Measurements from ENCODE around the gene ZNF254.
"Not testable (repeated sequence)": the region's sequence is repeated elsewhere in the genome, so short reads cannot be mapped to it uniquely, and the experiment has no call there.

Gene ZNF254

DNA sequence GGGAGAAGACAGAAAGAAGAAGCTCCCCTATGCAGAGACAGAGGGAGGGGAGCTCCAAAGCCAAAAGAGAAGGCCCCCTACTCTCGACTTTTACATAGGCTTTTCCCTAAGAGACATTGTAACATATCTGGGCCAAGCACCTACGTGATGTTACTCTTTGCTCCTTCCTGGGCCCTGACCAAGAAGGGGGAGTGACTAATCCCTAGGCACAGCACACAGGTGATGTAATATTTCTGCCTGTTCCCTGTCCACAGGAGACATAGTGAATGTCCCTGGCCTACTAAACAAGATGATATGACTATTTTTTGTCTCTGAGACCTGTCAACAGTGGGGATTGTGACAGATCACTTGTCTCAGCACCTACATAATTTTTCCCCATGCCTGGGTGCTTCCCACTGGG lies 15.9 kb upstream of the ZNF254 start:
- in situ Hi-C loops (cut with MboI; ENCODE audit: low sequenced_read_pairs), result no loop called here

DNA sequence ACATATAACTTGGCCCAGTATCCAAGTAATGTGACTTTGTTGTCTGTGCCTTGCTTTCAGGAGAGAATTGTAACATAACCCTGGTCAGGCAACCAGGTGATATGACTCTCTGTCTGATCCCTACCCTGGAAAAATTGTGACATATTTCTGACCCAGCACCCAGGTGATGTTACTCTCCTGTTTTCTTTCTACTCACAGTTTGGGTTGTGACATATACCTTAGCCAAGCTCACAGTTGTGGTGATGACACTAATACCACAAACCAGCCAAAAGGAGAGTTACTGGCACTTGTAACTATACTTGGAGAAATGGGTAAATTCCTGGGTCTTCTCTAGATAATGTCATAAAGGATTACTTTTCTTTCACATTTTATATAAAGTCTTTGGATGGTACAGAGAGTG lies 14.3 kb upstream of the ZNF254 start:
- in situ Hi-C loops (cut with MboI; ENCODE audit: low sequenced_read_pairs), result no loop called here

DNA sequence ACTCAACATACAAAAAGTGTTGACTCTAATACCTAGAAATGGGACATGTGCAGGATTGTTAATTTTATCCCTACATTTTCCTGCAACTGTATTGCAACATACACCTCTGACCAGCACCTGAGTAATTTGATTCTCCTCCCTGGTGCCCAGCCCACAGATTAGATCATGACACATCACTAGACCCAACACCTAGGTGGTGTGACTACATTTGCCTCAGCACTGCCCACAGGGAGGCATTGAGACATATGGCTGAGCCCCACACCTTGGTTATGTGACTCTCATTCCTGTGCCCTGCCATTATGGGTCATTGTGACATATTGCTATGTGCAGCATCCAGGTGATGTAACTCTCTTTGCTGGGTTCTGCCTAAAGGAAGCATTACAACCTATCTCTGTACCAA lies 13.2 kb upstream of the ZNF254 start:
- in situ Hi-C loops (cut with MboI; ENCODE audit: low sequenced_read_pairs), result no loop called here

DNA sequence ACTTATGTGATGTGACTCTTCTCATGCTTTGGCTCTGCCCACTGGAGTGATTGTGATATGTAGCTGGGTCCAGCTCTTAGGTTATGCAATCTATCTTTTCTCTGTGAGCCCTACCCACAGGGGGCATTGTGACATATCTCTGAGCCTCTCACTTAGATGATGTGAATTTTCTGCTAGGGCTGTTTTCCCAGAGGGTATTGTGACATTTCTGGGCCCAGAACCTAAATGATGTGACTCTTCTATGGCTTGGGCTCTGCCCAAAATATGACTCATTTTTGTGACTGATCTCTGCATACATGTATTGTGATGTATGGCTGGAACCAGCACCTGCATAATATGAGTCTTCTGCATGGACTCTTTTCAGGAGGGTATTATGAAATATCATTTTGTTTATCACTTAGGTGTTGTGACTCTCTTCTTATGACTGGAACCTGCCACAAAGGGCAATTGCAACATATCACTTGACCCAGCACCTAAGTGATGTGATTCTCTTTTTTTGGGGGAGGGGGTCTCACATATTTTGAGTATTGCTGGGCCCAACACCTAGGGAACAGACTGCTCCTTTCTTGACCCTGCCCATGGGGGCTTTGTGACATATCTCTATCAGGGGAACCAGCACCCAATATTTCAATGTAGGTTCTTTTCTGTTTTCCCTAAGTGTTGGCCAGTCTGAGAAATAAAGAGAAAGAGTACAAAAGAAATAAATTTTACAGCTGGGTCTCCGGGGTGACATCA lies 12.1 kb upstream of the ZNF254 start:
- in situ Hi-C loops (cut with MboI; ENCODE audit: low sequenced_read_pairs), result no loop called here

DNA sequence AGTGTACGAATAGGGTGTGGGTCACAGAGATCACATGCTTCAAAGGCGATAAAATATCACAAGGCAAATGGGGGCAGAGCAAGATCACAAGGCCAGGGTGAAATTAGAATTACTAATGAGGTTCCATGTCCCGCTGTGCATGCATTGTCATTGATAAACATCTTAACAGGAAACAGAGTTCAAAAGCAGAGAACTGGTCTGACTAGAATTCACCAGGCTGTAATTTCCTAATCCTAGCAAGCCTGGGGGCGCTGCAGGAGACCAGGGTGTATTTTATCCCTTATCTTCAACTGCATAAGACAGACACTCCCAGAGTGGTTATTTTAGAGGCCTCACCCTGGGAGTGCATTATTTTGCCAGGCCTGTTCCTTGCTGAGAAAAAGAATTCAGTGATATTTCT lies 11.5 kb upstream of the ZNF254 start:
- in situ Hi-C loops (cut with MboI; ENCODE audit: low sequenced_read_pairs), result not testable (repeated sequence)

DNA sequence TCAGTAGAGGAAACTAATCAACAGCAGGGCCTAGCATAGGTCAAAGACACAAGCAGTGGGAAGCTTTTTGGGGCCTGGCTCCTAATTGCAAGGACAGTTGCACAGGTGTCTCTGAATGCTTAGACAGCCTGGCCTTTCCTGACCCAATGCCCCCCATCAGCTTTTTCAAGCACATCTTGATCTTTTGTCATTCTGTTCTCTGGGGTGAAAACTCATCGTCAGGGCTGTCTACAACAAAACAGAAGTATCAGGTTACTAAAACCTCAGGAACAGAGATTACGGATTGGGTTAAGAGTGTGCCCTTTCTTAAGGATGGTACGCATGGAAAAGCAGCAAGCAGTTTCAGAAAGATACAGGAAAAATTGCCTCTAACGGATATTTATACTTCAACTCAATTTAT lies 8.3 kb upstream of the ZNF254 start:
- in situ Hi-C loops (cut with MboI; ENCODE audit: low sequenced_read_pairs), result no loop called here

DNA sequence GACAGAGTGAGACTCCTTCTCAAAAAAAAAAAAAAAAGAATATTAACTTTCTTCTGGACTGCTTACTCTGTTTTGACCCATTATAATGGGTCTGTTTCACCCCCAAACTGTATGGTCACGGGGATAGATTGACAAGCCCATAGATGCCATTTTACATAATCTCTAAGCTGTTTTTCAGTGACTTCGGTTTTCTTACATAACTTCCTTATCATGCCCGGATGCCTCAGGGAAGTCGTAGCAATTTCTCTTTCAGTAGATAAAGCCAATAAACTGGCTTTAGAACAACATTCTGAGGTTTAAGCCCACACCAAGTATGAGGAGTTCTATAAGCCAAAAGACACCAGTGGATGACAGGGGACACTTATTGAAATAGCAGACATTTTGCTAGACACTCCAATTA lies 5.9 kb upstream of the ZNF254 start:
- in situ Hi-C loops (cut with MboI; ENCODE audit: low sequenced_read_pairs), result no loop called here

DNA sequence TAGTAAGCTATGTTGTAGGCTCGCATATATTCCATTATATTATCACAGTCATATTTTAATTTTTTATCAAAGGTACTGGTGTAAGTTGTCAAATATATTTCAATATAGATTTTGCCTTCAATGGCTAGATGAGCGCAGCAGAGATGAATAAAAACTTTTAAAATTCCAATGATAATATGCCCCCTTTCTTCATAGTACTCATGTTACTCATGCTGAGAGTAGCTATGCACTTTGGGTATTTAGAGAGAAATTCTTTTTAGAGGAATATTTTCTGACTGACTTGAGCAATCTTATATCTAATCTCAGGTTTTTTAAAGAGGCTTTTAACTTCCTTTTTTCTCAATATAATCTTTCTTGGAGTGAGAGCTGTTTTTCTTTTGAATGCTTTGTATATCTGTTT lies 11.4 kb downstream of the ZNF254 start:
- in situ Hi-C loops (cut with MboI; ENCODE audit: low sequenced_read_pairs), result no loop called here

DNA sequence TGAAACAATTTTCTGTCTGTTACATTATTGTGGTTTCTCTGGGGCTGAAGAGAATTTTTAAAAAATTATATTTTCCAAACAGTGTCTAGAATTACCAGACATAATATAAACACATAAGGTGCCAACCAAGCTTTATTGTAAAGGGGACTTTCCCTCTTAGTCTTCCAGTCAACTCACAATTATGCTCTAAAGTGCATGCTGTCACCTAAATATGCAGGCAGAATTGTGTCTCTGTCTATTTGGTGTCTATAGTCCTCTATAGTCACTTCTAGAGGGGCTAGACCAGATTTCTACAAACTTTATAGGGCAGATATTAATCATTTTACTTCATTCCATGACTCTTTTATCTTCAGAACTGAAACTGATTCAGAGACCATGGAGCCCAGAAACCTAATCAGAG lies 12.8 kb downstream of the ZNF254 start:
- in situ Hi-C loops (cut with MboI; ENCODE audit: low sequenced_read_pairs), result no loop called here

DNA sequence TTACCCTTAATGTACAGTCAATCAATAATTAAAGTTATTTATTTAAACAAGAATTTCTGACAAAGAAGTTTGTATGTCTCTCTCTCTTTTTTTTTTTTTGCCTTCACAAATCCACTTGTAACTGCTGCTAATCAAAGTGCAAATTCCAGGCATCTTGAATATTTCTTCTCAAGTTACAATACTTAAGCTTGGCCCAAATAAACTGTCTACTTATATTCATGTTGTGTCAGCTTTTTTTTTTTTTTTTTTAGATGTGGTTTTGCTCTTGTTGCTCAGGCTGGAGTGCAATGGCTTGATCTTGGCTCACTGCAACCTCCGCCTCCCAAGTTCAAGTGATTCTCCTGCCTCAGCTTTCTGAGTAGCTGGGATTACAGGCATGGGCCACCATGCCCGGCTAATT lies 13.6 kb downstream of the ZNF254 start:
- in situ Hi-C loops (cut with MboI; ENCODE audit: low sequenced_read_pairs), result not testable (repeated sequence)

DNA sequence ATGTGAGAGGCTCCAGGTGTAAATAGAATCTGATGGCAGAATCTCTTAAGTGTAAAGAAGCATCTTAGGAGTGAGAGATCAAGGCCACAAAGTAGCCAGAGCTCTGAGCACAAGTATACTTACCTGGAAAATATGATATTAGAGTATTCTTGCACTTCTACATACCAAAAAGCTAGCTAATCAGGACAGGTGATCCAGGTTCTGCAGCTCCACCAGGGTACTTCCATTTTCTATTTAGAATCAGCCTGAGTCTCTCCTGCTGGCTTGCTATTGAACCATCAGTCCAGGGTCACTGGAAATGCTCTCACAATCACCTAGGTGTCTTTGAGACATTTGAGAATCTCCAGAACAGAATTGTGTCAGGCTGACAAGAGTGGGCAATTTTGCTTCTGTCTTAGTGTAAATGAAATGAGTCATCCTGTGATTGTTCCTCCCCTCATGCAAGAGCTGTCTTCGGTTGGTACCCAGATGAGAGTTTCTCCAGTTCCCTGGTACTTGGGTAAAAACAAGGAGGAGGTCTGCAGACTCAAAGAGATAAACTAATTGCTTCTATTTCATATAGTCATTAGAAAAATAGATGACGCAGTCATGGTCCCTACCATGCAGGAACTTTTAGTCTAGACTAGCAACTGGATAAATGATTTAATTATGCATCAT lies 14.6 kb downstream of the ZNF254 start:
- in situ Hi-C loops (cut with MboI; ENCODE audit: low sequenced_read_pairs), result no loop called here

DNA sequence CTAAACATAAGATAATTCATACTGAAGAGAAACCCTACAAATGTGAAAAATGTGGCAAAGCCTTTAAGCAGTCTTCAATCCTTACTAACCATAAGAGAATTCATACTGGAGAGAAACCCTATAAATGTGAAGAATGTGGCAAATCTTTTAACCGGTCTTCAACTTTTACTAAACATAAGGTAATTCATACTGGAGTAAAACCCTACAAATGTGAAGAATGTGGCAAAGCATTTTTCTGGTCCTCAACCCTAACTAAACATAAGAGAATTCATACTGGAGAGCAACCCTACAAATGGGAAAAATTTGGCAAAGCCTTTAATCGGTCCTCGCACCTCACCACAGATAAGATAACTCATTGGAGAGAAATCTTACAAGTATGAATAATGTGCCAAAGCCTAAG lies 40.6 kb downstream of the ZNF254 start:
- in situ Hi-C loops (cut with MboI; ENCODE audit: low sequenced_read_pairs), result no loop called here

DNA sequence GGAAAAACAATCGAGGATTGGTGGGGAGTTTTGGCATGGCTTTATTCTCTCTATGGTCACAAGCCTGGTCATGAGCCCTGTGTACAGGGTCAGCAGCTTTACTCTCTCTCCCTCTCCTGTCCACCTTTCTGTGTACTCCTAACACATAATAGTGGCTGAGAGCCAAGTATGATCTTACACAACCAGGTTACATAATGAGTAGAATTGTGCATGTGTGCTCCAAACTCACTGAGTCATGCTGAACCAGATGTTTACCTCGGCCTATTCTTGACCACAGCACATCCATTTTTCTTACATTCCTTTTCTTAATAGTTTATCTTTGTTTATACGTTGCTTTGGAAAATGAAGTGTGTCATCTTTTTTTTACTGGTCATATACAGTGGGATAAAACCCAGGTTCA lies 53.1 kb downstream of the ZNF254 start:
- in situ Hi-C loops (cut with MboI; ENCODE audit: low sequenced_read_pairs), result no loop called here

DNA sequence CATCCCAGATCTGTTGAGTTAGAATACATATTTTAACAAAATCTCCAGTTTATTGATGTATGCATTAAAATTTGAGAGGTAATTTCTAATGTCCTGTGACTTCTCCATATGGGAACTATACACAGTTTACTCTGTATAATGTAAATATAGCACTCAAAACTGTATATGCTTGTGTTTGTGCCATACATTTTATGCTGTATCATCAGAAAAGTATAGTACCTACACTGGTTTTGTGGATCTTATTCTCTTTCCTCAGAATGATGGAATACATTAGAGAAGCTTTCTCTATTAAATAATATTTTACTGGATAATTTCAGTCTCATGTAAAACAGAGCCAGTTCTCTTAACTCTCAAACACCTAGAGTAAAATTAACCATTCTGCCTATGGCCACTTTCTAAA lies 53.6 kb downstream of the ZNF254 start:
- in situ Hi-C loops (cut with MboI; ENCODE audit: low sequenced_read_pairs), result no loop called here

DNA sequence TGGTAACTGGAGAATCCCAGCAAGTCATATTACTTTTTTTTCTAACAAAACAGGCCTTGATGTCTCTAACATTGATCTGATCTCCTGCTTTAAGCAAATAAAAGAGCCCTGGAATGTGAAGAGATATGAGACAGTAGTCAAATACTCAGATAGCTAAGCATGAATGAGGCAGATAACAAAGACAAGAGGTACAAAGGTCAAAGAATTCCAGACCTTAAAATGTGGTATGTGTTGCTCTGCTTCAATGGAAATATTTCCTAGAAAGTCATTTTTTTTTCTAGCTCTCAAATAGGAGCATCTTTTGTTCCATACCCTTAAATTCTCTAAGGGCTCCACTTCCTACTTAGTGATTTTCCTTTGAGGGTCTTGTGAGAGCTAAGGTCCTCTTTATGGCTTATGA lies 54.6 kb downstream of the ZNF254 start:
- in situ Hi-C loops (cut with MboI; ENCODE audit: low sequenced_read_pairs), result no loop called here

DNA sequence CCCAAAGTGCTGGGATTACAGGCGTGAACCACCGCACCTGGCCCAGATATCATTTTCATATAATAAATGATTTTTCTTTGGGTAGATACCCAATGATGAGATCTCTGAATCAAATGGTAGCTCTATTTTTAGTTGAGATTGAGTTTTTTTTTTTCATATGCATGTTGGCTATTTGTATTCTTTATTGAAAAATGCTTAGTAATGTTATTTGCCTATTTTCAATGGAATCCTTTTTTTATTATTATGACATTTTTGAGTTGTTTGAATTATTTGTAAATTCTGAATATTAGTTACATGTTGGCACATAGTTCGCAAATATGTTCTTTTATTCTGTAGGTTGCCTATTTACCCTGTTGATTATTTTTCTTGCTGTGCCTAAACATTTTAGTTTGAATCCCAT lies 55.8 kb downstream of the ZNF254 start:
- in situ Hi-C loops (cut with MboI; ENCODE audit: low sequenced_read_pairs), result no loop called here

DNA sequence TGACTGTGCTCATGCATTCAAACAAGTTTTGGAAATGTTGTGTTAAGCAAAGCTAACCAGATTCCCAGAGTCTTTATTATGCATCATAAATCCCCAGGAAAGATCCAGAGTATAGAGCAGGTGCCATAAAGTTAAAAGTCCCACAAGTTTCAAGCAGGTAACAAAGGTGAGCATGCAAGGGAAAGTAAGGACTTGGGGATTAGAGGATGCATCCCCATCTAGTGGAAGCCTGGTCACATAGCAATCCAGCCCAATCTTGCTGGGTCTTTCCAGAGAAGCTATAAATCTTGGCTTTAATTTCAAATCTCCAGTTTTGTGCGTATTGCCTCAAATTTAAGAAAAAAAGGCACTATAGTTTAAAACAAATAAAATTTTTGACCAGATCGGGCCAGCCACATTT lies 72.7 kb downstream of the ZNF254 start:
- in situ Hi-C loops (cut with MboI; ENCODE audit: low sequenced_read_pairs), result no loop called here

DNA sequence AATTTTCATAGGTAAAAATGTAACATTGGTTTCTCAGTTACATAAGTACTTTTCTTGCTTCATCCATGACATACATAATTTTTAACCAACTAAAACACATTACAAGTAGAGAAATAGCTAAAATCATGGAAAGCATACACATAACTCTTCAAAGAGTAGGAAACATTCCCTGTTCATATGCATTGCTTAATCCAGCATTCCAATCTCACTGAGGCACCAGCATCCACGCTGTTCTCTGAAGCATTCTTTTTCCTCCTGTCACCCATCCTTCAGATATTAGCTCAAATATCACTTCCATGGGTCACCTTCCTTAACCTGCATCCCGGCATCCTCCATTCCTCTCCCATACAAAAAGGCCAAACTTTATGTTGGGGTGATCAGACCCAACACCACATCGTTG lies 79.1 kb downstream of the ZNF254 start:
- in situ Hi-C loops (cut with MboI; ENCODE audit: low sequenced_read_pairs), result no loop called here

DNA sequence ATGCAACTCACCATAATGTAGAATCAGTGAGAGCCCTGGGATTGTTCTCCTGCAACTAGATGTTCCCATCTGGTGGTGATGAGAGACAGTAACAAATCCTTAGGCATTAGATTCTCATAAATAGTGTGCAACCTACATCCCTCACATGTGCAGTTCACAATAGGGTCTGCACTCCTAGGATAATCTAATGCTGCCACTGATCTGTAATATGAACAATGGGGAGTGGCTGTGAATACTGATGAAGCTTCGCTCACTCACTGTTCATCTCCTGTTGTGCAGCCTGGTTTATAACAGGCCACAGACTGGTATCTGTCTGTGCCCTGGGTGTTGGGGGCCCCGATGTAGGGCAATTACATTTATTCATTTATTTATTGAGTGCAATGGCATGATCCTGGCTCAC lies 86.9 kb downstream of the ZNF254 start:
- in situ Hi-C loops (cut with MboI; ENCODE audit: low sequenced_read_pairs), result no loop called here

DNA sequence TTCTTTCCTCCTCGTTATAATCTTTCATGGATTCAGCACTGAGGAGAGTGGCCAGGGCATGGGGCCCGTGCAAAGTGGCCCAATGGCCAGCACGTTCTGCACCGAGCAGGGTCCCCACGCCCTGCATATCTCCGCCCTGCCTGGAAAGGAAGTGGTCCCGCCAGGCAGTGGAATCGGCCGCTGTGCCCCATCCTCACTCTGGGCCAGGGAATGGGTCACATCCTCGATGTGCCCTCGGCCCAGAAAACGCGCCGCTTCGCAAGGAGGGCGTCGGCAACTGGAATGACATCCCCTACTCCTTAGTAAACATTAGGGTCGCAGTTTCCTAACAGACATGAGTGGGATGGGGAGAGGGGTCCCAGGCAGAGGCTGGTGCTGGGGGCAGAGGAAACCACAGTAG lies 90.7 kb downstream of the ZNF254 start:
- in situ Hi-C loops (cut with MboI; ENCODE audit: low sequenced_read_pairs), result no loop called here

DNA sequence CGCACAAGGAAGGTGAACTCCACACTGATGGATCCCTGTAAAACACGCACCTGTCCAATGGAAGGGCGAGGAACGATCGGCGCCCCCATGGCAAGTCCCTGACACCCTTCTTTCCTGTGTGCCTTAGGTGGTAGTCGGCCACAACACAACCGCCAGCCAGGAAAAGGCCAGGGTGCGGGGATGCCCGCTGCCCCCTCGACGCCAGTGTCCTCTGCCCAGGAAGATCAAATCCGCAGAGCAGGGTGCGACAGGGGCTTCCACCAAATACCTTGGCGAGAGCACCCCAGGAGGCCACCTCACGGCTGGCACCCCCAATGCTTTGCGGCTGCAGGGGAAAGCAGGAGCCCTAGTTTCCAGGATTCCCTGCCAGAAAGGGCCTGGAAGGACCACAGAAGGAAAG lies 91.2 kb downstream of the ZNF254 start:
- in situ Hi-C loops (cut with MboI; ENCODE audit: low sequenced_read_pairs), result no loop called here
